NCI-H510A (cell line): ENCODE results near the gene CDH18.
A peak's percentile ranks its signal among the peaks of the same experiment; 100 is the strongest.

Source experiments
- DNase-seq: peaks from one replicate; lab custom pipeline; 2025; lab: John Stamatoyannopoulos, UW

CDH18 gene, protein sequence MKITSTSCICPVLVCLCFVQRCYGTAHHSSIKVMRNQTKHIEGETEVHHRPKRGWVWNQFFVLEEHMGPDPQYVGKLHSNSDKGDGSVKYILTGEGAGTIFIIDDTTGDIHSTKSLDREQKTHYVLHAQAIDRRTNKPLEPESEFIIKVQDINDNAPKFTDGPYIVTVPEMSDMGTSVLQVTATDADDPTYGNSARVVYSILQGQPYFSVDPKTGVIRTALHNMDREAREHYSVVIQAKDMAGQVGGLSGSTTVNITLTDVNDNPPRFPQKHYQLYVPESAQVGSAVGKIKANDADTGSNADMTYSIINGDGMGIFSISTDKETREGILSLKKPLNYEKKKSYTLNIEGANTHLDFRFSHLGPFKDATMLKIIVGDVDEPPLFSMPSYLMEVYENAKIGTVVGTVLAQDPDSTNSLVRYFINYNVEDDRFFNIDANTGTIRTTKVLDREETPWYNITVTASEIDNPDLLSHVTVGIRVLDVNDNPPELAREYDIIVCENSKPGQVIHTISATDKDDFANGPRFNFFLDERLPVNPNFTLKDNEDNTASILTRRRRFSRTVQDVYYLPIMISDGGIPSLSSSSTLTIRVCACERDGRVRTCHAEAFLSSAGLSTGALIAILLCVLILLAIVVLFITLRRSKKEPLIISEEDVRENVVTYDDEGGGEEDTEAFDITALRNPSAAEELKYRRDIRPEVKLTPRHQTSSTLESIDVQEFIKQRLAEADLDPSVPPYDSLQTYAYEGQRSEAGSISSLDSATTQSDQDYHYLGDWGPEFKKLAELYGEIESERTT

DNA sequence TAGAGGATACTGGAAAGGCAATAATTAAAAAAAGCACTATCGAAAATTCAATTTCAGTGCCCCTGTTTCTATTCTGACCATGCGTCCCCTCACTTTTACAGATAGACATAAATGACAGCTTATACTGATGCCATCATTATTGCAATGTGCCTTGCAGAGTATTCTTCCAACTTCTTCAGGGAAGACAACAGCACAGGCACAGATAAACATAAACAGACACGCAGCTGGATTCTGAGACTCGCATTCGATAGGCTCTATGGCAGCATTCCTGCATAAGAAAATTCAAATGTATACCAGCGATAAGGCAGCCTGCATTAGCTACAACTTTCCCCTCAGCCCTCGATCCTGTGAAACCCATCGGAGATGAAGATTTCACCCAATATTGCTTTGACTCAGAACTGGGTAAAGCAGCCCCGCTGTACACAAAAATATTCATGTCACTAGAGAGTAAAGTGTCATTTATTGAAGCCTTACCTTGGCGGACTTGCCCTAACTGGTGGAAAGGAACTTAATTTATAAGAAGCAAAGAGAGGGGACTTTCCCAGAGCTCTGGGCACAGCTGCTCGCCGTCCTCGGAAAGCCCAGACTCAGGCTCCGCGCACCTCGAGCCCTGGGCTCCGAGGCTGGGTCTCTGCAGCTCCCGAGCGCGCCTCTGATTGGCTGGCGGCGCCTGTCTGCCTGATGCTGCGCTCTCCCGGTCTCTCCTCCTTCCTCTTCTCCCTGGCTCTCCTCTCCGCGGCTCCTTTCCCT, at the start of gene CDH18:
CDH18 (minus strand) TSS at position 589 of the 750 bp plus-strand sequence. CDS start 149,214 bp downstream, outside the sequence.
- DNase-seq, result peak; percentile 68

DNA sequence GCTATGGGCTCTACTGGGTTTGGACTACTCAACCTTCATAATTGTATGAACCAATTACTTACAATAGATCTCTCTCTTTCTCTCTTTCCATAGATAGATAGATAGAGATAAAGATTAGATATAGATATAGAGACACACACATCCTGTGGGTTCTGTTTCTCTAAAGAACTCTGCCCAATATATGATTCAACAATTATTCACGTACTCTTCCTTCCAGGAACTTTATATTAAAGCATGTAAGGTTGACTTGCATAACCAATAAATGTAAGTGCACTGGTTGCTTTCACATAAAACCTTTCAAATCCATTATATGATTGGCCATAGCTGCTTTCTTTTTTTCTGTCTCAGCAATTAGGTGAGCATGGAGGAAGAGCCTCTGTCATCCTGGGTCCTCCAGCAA, 46.7 kb upstream of the CDH18 start:
- no peak for DNase-seq

DNA sequence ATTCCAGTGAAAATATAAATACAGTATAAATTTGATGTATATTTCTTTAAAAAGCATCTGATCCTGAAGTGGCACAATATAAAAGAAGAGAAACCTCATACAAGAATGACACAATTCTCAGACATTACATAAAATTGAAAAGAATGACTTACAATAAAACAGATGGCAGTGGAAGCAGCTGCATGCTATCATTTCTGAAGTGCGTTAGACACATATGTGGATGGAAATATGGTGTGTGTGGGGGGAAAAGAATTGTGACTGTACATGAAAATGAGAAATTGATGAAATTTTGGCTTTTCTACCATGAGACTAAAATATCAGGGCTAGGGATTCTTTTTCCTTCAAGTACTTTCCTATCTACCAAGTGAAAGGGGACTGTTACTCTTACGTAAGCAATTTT, 45.9 kb upstream of the CDH18 start:
- no peak for DNase-seq

DNA sequence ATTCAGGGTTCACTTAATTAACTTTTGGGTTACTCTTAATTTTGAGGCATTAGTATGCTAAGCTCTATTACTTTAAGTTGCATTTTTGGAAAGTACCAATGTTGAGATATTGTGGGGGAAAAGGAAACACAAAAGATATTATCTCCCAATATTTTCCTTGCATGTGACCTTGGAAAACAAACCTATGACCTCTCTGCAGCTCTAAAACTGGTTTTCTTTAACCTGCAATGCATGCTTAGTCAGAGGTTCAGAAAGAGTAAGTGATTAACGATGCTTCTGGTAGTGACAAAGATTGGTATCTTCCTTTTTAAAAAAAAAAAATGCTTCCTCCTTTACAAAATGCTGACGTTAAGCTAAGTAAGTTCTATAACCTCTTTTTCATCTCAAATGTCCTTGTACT, 44.9 kb upstream of the CDH18 start:
- no peak for DNase-seq

DNA sequence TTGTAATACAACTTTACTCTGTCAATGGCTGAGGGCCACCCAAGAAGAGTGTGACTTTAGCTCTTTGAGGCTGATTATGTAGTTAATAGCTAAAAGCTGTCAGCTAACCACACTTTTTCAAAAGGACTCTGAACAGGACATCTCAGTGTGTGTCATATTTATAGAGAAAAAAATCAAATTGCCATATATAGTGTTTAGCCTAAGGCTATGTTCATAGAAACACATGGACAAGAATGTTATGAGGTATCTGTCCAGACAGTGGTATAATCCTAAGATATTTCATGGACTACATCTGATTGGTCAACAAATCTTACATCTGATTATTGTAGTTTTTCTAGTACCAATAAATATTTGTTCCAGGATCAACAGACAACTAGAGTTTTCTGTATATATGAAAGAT, 42.1 kb upstream of the CDH18 start:
- DNase-seq, result no peak

DNA sequence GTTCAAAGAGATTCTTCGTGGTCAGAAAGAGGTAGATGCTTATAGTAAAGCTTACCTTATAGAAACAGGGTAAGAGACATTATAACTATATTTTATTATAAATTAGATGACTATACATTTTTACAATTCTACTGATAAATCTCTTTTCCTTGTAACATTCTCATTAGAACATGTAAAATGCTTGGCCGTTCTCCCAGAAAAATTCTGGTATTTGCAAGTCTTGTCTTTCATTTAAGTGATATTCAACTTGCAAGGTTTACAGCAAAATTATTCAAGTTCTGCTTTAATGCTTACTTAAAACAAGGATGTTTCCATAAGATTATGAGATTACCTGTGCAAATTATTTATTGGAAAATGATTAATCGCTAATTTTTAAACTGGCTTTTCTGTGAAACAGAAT, 41.3 kb upstream of the CDH18 start:
- DNase-seq, result no peak

DNA sequence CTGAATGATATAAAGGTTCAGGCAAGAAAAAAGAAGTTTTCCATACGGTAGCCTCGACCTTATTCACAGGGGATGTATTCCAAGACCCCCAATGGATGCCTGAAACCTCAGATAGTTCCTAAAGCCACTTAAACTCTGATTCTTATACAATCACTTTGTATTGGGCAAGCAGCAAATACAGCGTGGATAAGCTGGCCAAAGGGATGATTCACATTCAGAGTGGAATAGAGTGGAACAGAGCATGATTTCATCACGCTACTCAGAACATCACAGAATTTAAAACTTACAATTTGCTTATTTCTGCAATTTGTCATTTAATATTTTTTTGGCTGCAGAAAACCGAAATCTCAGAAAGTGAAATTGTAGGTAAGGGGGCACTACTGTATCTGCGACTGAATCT, 40.5 kb upstream of the CDH18 start:
- no peak for DNase-seq

DNA sequence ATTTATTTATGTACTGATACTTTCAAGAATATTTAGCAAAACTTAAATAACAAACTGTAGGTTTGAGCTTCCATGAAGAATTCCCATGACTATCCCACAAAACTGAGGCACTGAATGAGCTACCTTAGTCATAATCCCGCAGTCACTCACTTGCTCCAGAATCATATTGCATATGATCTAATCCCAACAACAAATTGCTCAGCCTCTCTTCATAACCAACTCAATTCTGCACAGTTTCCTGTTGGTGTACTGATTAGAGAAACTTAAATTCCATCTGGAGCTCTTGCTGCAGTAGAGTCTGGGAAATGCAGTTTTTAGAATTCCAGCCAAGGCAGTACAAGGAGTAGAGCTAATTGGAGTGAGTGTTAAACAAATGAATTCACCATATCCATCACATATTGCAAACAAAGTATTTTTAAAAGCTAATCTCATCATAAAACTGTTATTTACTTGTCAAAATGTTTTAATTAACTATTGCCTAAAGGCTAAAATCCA, 35.7 kb upstream of the CDH18 start:
- no peak for DNase-seq

DNA sequence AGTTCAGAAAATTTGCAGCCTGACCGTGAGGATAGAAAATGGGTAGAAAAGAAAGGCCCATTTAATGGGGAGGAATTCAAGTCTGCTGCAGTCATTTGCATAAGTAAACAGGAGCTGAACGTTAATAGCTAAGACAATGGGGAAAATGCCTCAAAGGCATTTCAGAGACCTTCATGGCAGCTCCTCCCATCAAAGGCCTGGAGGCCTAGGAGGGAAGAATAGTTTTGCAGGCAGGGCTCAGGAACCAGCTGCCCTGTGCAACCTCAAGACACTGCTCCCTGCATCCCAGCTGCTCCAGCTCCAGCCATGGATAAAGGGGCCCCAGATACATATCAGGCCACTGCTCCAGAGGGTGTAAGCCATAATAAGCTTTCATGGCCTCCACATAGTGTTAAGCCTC, 32.2 kb upstream of the CDH18 start:
- no peak for DNase-seq

DNA sequence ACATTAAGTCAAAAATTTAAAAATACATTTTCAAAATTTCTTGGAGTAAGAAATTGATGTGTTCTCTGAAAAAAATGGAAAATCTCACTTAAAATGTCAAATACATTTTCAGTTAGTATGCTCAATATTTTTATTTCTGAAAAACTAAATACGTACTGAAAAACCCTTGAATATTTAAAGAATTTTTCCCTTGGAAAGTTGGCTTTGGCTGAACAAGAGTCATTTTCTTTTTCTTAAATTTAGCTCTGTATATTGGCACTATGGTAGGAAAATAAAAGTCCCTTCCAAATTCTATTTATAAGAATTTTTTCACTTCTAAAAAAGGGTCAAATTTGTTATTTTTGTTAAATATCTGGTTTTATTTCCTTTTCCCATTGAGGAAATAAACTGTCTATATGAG, 29.0 kb upstream of the CDH18 start:
- DNase-seq, result no peak

DNA sequence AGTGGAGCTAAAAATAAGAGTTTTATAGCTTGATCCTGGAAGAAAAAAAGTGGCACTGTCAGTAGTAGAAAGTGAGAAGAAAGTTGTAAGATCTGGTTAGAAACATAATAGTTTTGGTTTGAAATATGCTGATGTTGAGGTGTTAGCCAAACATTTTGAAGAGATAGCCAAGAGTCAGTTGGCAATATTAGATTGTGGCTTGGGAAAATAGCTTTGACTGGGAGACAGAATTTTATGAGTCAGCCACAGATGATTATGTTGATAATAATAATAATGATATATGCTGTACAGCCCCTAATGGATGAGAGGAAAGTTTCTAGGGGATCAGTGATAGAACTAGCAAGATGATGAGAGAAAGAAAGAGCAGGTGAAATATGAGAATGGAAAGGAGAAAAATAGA, 12.4 kb upstream of the CDH18 start:
- DNase-seq, result no peak

DNA sequence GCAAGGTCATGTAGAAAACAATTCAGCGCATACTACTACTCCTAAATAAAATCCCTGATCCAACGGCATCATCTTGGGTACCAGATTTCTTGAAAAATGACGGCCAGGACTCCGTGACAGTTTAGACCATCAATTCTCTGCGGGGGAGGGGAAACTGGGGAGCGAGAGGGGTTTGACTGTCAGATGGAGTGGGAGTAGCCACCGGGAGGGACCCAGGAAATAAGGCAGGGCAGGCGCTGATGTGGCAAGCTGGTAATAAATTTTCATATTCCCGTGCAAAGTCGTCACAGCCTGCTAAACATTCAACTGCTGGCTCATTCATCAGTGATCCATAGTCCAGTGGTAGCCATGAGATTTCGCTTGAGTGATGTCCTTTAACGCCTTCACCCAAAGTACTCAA, 457 bp upstream of the CDH18 start:
- no peak for DNase-seq

DNA sequence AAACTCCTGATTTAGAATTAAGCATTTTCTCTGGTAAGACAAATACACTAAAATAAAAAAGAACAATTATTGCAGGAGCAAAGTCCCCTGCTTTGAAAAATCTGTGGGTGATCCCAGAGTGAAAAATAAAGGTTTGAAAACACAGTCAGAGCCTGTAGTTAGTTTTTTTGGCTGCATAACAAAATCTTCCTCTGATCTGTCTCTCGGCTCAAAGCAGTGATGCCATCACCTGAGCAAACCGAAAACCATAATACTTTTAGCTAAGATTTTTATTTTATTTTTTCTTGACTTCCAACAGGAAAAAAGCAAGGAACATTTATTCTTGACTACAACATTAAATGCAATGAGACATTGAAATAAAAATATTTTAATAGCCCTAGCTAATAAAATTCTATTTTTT, 1.2 kb downstream of the CDH18 start:
- DNase-seq, result no peak

DNA sequence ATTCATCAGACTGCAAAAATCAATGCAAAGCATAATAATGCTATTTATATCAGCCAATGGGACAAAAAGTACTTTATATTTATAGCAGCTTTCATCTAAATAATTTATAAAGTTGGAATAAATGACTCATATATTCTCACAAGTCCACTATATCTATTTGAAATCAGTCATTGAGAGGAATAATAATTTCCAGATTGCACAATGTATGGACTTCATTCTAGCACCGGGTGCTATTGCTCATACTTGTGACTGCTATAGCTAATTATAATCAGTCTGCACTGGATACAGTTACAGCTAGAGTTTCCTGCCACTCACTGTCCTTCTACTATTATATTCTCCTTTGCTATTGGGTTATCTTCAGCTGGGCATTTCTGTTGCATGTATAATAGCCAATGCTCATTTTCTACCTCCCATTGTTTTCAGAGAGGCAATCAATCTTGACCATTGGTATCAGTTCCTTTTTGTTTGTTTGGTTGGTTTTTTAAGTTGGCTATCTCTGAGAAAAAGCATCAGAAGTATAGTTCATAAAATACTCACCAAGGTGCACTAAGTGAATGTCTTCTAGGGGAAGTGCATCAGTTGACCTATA, 1.9 kb downstream of the CDH18 start:
- DNase-seq, result no peak

DNA sequence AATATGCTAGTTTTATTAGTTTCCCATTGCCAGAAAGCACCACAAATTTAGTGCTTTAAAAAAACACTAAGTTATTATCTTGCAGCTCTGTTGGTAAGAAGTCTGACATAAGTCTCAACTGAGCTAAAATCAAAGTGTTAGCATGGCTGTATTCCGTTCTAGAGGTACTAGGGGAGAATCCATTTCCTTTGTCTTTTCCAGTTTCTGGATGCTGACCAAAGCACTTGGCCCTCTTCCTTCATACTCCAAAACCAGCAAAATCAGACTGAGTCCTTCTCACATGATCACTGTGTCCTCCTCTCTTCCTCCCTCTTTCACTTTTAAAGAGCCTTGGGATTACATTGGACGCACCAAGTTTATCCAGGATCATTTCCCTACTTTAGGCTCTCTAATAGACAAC, 9.5 kb downstream of the CDH18 start:
- DNase-seq, result no peak

DNA sequence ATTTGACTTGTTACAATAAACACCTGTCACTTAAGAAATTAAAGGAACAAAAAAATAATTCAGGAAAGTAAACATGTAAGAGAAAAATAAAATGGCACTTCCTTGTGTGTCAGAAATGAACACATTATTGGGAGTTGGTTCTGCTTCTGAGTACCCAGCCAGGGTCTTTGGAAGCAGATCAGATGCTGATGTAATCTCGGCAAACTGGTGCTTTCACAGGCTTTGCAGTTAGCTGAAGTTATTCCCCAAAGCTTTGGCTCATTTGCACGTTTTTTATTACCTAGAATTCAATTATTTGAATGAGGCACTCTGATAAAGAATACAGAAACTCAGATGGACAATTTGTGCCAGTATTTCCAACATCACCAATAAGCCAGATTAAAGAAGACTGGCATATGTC, 10.9 kb downstream of the CDH18 start:
- no peak for DNase-seq

DNA sequence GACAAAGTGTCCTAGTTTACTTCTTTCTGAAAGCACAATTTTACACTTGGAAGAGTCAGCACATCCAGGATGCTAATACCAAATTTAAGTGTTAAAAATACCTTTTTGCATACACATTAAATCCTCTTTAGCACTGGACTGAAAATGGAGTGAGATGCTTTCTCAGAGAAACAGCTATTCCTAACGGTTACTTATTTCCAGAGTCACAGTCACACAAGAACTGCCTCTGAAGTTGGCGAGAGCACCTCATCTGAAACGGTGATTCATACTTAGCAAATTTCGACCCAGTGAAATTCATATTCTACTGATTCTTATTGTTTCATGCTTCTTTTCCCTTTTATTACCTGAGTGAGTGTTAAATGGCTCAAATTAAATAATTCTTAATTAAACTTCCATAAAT, 12.2 kb downstream of the CDH18 start:
- no peak for DNase-seq

DNA sequence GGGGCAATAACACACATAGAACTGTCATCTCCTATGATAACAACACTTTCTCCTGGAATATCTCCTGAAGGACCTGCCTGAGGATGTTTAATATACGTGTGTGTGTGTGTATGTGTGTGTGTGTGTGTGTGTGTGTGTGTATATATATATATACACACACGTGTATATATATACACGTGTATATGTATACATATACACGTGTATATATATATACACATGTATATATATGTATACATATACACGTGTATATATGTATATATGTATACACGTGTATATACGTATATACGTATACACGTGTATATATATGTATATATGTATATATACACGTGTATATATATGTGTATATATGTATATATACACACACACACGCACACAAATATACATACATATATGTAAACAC, 27.5 kb downstream of the CDH18 start:
- no peak for DNase-seq

DNA sequence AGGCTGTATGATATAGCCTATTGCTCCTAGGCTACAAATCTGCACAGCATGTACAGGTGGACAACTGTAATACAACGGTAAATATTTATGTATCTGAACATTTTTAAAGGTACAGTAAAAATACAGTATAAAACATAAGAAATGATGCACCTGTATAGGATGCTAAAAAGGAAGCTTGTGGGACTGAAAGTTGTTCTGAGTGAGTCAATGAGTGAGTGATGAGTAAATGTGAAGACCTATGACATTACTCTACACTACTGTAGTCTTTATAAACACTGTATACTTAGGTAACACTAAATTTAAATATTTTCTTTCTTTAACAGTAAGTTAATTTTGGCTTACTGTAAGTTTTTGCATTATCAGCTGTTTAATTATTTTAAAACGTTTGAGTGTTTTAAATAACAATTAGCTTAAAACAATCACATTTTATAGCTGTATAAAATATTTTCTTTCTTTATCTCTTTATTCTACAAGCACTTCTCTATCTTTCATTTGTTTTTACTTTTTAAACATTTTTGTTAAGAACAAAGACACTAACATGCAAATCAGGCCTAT, 28.1 kb downstream of the CDH18 start:
- DNase-seq, result no peak

DNA sequence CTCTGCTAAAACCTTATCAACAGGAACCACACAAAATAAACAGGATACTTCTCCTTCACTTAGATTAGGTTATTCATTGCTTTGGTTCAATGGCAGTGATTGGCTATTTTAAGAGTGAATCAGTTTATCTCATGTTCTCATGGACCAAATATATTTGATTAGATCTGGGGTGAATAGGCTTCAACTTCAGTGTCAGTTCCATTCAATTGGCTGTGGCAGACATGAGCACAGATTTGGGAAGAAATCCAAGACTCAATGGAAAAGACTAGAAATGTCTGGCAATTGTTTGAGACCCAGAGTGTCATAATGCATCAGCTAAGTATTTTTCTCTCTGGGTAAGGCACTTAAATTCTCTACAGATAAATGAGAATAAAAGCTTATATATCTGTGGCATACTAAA, 37.1 kb downstream of the CDH18 start:
- no peak for DNase-seq

DNA sequence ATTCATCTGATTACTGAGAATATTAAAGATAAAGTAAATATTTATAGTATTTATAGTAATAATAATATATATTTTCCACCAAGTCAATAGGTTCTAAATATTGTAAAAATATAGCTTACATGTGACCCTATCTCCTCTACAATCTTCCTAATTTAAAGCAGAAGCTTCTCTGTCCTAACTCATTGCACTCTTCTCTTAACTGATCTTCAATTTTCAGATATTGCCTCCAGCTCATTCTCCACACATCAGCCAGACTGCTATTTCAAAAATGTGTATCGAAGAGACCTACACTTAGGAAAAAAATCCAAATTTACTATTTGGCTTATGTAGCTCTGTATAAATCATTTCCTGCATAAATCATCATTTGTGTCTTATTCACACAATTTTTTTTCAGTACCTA, 47.8 kb downstream of the CDH18 start:
- no peak for DNase-seq

DNA sequence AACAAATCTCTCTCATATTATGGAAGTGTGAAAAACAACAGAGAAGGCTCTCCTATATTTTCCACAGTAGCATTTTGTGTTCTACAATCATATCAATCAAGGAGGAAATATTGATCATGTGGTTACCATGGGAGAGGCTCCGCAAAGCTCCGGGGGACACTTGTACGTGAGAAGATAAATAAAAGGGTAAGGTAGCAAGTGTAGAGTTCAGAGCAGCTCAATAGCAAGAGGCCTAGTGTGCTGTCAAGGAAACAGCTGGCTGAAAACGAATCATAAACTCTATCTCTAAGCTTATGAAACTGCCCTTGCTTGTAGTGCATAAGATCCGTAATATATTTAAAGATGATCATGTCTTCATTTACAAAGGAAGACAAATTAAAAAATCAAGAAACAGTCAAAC, 57.5 kb downstream of the CDH18 start:
- no peak for DNase-seq
